22Rv1 (cell line): ENCODE results near the gene EYS.

Experiments used
- ZFX ChIP-seq: fragments of 450-650 bp; IDR thresholded peaks from 2 replicates; pipeline ENCODE4 v1.6.1; 2017; ENCODE audit warnings: antibody characterized with exemption, borderline replicate concordance
- TF ChIP-seq, protein P1 (sequence below): fragments of 450-650 bp; IDR thresholded peaks from 2 replicates; pipeline ENCODE4 v1.5.1; 2017; ENCODE audit warnings: mild to moderate bottlenecking

DNA sequence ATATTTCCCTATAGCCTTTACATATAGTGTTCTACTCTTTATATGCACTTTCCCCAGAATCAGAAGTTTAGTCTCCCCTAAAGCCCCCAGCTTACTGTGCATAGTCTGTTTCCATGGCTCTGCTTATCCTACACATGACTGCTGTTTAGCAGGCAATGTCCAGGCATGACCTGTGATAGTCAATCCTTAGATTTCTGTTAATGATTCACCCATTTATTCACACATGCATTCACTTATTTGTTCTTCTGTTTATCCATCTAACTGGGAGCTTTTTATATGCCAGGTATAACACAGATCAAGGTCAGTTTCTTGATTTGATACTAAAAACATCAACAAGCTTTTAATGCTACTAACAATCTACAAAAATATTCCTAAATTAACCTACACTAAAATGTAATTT is 1770.6 kb downstream of the EYS start:
- TF ChIP-seq, protein P1, sequence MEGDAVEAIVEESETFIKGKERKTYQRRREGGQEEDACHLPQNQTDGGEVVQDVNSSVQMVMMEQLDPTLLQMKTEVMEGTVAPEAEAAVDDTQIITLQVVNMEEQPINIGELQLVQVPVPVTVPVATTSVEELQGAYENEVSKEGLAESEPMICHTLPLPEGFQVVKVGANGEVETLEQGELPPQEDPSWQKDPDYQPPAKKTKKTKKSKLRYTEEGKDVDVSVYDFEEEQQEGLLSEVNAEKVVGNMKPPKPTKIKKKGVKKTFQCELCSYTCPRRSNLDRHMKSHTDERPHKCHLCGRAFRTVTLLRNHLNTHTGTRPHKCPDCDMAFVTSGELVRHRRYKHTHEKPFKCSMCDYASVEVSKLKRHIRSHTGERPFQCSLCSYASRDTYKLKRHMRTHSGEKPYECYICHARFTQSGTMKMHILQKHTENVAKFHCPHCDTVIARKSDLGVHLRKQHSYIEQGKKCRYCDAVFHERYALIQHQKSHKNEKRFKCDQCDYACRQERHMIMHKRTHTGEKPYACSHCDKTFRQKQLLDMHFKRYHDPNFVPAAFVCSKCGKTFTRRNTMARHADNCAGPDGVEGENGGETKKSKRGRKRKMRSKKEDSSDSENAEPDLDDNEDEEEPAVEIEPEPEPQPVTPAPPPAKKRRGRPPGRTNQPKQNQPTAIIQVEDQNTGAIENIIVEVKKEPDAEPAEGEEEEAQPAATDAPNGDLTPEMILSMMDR = no peak
- TF ChIP-seq ZFX = no peak
